Measurements from ENCODE around the gene CABCOCO1. TPM values are rescaled to one million over a fixed set of nuclear protein-coding genes. Genes with fewer than 3 reads are reported as not detected.

Gene CABCOCO1
- polyA plus RNA-seq, 1 donor (not counting 4 experiments of a cell fraction or from before 2014, with no cell fraction given) = 0.17 TPM

GRCh38 chr10:61791216-61791615, 128.5 kb downstream of the CABCOCO1 start:
- Histone ChIP-seq H3K36me3 (ENCODE audit: control insufficient read depth in 2 of 2, extremely low read depth in 1 of 2, insufficient read depth in 2 of 2, low read length in 2 of 2) (no peaks in the 10 kb centered on the region), H3K9me1 (ENCODE audit: control insufficient read depth, extremely low read depth, insufficient read depth, low read length) (no peaks in the 10 kb centered on the region), H3K79me2 (ENCODE audit: control insufficient read depth, insufficient read depth, low read length) (no peaks in the 10 kb centered on the region), H3K4me1 (ENCODE audit: control insufficient read depth, extremely low read depth, insufficient read depth, low read length) (peaks cover 22% of the 10 kb centered on the region), H2AFZ (ENCODE audit: control insufficient read depth, low read length) (no peak overlapping the region), H3K27ac (ENCODE audit: control insufficient read depth, insufficient read depth, low read length) (no peak overlapping the region), H3K9me3 (ENCODE audit: control insufficient read depth, low read depth, low read length) (no peaks in the 10 kb centered on the region), H3K4me3 (ENCODE audit: control insufficient read depth in 2 of 3, extremely low read depth in 1 of 3, insufficient read depth in 2 of 3, low read depth in 1 of 3, low read length in 3 of 3) (no peak overlapping the region), H4K20me1 (ENCODE audit: control insufficient read depth, extremely low read depth, insufficient read depth, low read length) (no peaks in the 10 kb centered on the region), H3K4me2 (ENCODE audit: control insufficient read depth, extremely low read depth, insufficient read depth, low read depth, low read length) (no peak overlapping the region), H3K9ac (ENCODE audit: control insufficient read depth, extremely low read depth, insufficient read depth, low read length) (no peak overlapping the region), H3K27me3 (ENCODE audit: control insufficient read depth, extremely low read depth, insufficient read depth, low read length) (no peaks in the 10 kb centered on the region)
- FAIRE-seq (no peak), DNase-seq (ENCODE audit: low read depth, low spot score) (no peak)
- no peak for TF ChIP-seq EZH2 (IDR thresholded peaks at IDR 0.05; ENCODE audit: low read length)
- no peak for TF ChIP-seq CTCF (optimal IDR thresholded peaks at IDR 0.05 in 1 of 3, IDR thresholded peaks at IDR 0.05 in 1 of 3, conservative IDR thresholded peaks at IDR 0.05 in 1 of 3; ENCODE audit: extremely low read depth in 1 of 3, insufficient read depth in 2 of 3, low read length in 3 of 3)
- dilution Hi-C loops (cut with MboI; ENCODE audit: extremely low pct_ligation_motif_present, low sequenced_read_pairs) = no loop called here

GRCh38 chr10:61792097-61792716, 129.5 kb downstream of the CABCOCO1 start:
- no peak for DNase-seq (ENCODE audit: low read depth, low spot score)
- TF ChIP-seq CTCF (optimal IDR thresholded peaks at IDR 0.05 in 1 of 3, IDR thresholded peaks at IDR 0.05 in 1 of 3, conservative IDR thresholded peaks at IDR 0.05 in 1 of 3; ENCODE audit: extremely low read depth in 1 of 3, insufficient read depth in 2 of 3, low read length in 3 of 3) (no peak), EZH2 (IDR thresholded peaks at IDR 0.05; ENCODE audit: low read length) (no peak)
- no peak overlapping the region for H3K4me2 ChIP-seq (ENCODE audit: control insufficient read depth, extremely low read depth, insufficient read depth, low read depth, low read length)
- no peaks in the 10 kb centered on the region for H3K36me3 ChIP-seq (ENCODE audit: control insufficient read depth in 2 of 2, extremely low read depth in 1 of 2, insufficient read depth in 2 of 2, low read length in 2 of 2)
- peaks cover 15% of the 10 kb centered on the region for H3K4me1 ChIP-seq (ENCODE audit: control insufficient read depth, extremely low read depth, insufficient read depth, low read length)
- H3K9ac ChIP-seq (ENCODE audit: control insufficient read depth, extremely low read depth, insufficient read depth, low read length) = no peak overlapping the region
- no peak overlapping the region for H2AFZ ChIP-seq (ENCODE audit: control insufficient read depth, low read length)
- dilution Hi-C loops (cut with MboI; ENCODE audit: extremely low pct_ligation_motif_present, low sequenced_read_pairs) = no loop called here
- H3K9me1 ChIP-seq (ENCODE audit: control insufficient read depth, extremely low read depth, insufficient read depth, low read length) = no peaks in the 10 kb centered on the region
- no peak overlapping the region for H3K4me3 ChIP-seq (ENCODE audit: control insufficient read depth in 2 of 3, extremely low read depth in 1 of 3, insufficient read depth in 2 of 3, low read depth in 1 of 3, low read length in 3 of 3)
- FAIRE-seq = no peak
- H3K27ac ChIP-seq (ENCODE audit: control insufficient read depth, insufficient read depth, low read length) = no peak overlapping the region
- no peaks in the 10 kb centered on the region for H3K79me2 ChIP-seq (ENCODE audit: control insufficient read depth, insufficient read depth, low read length)
- no peaks in the 10 kb centered on the region for H3K9me3 ChIP-seq (ENCODE audit: control insufficient read depth, low read depth, low read length)
- no peaks in the 10 kb centered on the region for H4K20me1 ChIP-seq (ENCODE audit: control insufficient read depth, extremely low read depth, insufficient read depth, low read length)
- H3K27me3 ChIP-seq (ENCODE audit: control insufficient read depth, extremely low read depth, insufficient read depth, low read length) = no peaks in the 10 kb centered on the region
